Mucosa of descending colon (tissue), 3 donors: Measurements from ENCODE around the gene APBA2. TPM values are rescaled to one million over a fixed set of nuclear protein-coding genes. Genes with fewer than 3 reads are reported as not detected.

Experiments
- ATAC-seq: fragments of 200-7000 bp; cut with Tn5 transposase; one replicate; pipeline ENCODE4 v1.9.1; 2020; ENCODE audit warnings: mild to moderate bottlenecking, moderate library complexity
- DNase-seq, 3 donors: peaks; one replicate each; pipeline ENCODE4 v3.0.0-alpha.2; 2020
- H3K36me3 ChIP-seq: fragments of 200-600 bp; one replicate; pipeline ENCODE4 v1.8.0; 2021; ENCODE audit warnings: low read depth, mild to moderate bottlenecking
- H3K4me1 ChIP-seq: fragments of 200-600 bp; one replicate; pipeline ENCODE4 v1.8.0; 2021; ENCODE audit warnings: low read depth, mild to moderate bottlenecking
- H3K4me3 ChIP-seq: fragments of 200-600 bp; one replicate; pipeline ENCODE4 v1.8.0; 2021; ENCODE audit warnings: mild to moderate bottlenecking
- H3K9me3 ChIP-seq: fragments of 200-600 bp; one replicate; pipeline ENCODE4 v1.8.0; 2021; ENCODE audit warnings: mild to moderate bottlenecking
- CTCF ChIP-seq: fragments of 200-600 bp; IDR thresholded peaks from one replicate; pipeline ENCODE4 v1.8.0; 2022; ENCODE audit warnings: antibody characterized with exemption, mild to moderate bottlenecking
- intact Hi-C, 2 donors: fragments of 100-400 bp; cut with DNase I in 1 of 2; cut with micrococcal nuclease in 1 of 2; formaldehyde crosslinking; loops; one replicate each; pipeline versions ENCODE4 v1.11.0 to v1.11.1; 2022; cut with DNase I, micrococcal nuclease
- total RNA-seq, 3 donors: library from RNA; stranded (reverse); fragmentation: NEBNext Ultra II Directional in 2 of 3; extraction: Animal tissue kit (Norgen Biotek cat#: 25700) in 2 of 3; gene quantifications; one replicate each; pipeline versions ENCODE4 v1.2.1 to v1.2.4, GENCODE V29; 2021 to 2023
- donor health status: DM: no; HTN: no; CAD: no; lungs with moderate emphysema.
- donor health status: DM: no; HTN: no; CAD: no.
- donor health status: DM: no; HTN: yes; CAD: no.

The APBA2 gene
- total RNA-seq, 3 donors from 2014 or later = 0.69 to 2.0 (median 1.2) TPM

- H3K4me1 ChIP-seq = no peaks in the 10 kb centered on the region
- no peaks in the 10 kb centered on the region for H3K9me3 ChIP-seq
- TF ChIP-seq CTCF = no peak
- H3K4me3 ChIP-seq = no peak overlapping the region
- ATAC-seq (no peak), DNase-seq (no peak)
- intact Hi-C loops = no loop called here
- no peaks in the 10 kb centered on the region for H3K36me3 ChIP-seq
Measured at GRCh38 chr15:28900892-28901586, 15.3 kb downstream of the APBA2 start.

- H3K9me3 ChIP-seq = no peaks in the 10 kb centered on the region
- no peak for TF ChIP-seq CTCF
- DNase-seq (no peak), ATAC-seq (no peak)
- H3K4me3 ChIP-seq = no peak overlapping the region
- no peaks in the 10 kb centered on the region for H3K4me1 ChIP-seq
- no peaks in the 10 kb centered on the region for H3K36me3 ChIP-seq
- intact Hi-C loops = no loop called here
Measured at GRCh38 chr15:28901587-28901980, 15.8 kb downstream of the APBA2 start.

- Histone ChIP-seq H3K36me3 (no peaks in the 10 kb centered on the region), H3K9me3 (no peaks in the 10 kb centered on the region), H3K4me1 (no peaks in the 10 kb centered on the region), H3K4me3 (no peak overlapping the region)
- DNase-seq (no peak), ATAC-seq (no peak)
- intact Hi-C loops = no loop called here
- TF ChIP-seq CTCF = no peak
Measured at GRCh38 chr15:28901987-28902745, 16.4 kb downstream of the APBA2 start.

GRCh38 chr15:28902856-28903255 is 17.1 kb downstream of the APBA2 start:
- no peaks in the 10 kb centered on the region for H3K9me3 ChIP-seq
- H3K4me1 ChIP-seq = no peaks in the 10 kb centered on the region
- no peak overlapping the region for H3K4me3 ChIP-seq
- no peaks in the 10 kb centered on the region for H3K36me3 ChIP-seq
- ATAC-seq = no peak
- intact Hi-C loops = no loop called here
- no peak for TF ChIP-seq CTCF
- no peak for DNase-seq

- intact Hi-C loops = no loop called here
- no peak for DNase-seq
Measured at GRCh38 chr15:28903555-28903954, 17.8 kb downstream of the APBA2 start.

More at GRCh38 chr15:28903555-28903954, 17.8 kb downstream of the APBA2 start:
- no peaks in the 10 kb centered on the region for H3K9me3 ChIP-seq
- H3K4me3 ChIP-seq = no peak overlapping the region
- no peak for TF ChIP-seq CTCF
- no peaks in the 10 kb centered on the region for H3K4me1 ChIP-seq
- H3K36me3 ChIP-seq = no peaks in the 10 kb centered on the region
- no peak for ATAC-seq
